Measurements from ENCODE around the gene LBX2.
"Not testable (repeated sequence)": the region's sequence is repeated elsewhere in the genome, so short reads cannot be mapped to it uniquely, and the experiment has no call there.

LBX2 gene

GRCh38 chr2:74503506-74504475, 4.4 kb upstream of the LBX2 start:
- no peak for DNase-seq (ENCODE audit: low spot score)

- DNase-seq (ENCODE audit: low spot score) = peak; percentile 83
These were observed 3.5 kb upstream of the LBX2 start for GRCh38 chr2:74502720-74503505.

- no peak for DNase-seq (ENCODE audit: low spot score)
These were observed 2.8 kb upstream of the LBX2 start for GRCh38 chr2:74502147-74502719.

GRCh38 chr2:74501335-74502071, 2.1 kb upstream of the LBX2 start:
- DNase-seq (ENCODE audit: low spot score) = no peak

- DNase-seq (ENCODE audit: low spot score) = no peak
These were observed 1.2 kb upstream of the LBX2 start for GRCh38 chr2:74500578-74500946.

GRCh38 chr2:74499940-74500577, 656 bp upstream of the LBX2 start:
- no peak for DNase-seq (ENCODE audit: low spot score)

GRCh38 chr2:74498500-74499266, 720 bp downstream of the LBX2 start:
- DNase-seq (ENCODE audit: low spot score) = peak; percentile 57

- DNase-seq (ENCODE audit: low spot score) = no peak
These were observed 1.5 kb downstream of the LBX2 start for GRCh38 chr2:74497777-74498499.

GRCh38 chr2:74496997-74497776, 2.2 kb downstream of the LBX2 start:
- no peak for DNase-seq (ENCODE audit: low spot score)

GRCh38 chr2:74495440-74495839, 4.0 kb downstream of the LBX2 start:
- DNase-seq (ENCODE audit: low spot score) = no peak

- DNase-seq (ENCODE audit: low spot score) = peak; percentile 31
These were observed 5.9 kb downstream of the LBX2 start for GRCh38 chr2:74493546-74493945.

- DNase-seq (ENCODE audit: low spot score) = no peak
These were observed 7.5 kb downstream of the LBX2 start for GRCh38 chr2:74491648-74492544.

- DNase-seq (ENCODE audit: low spot score) = no peak
These were observed 9.5 kb downstream of the LBX2 start for GRCh38 chr2:74489906-74490305.

- no peak for DNase-seq (ENCODE audit: low spot score)
These were observed 10.5 kb downstream of the LBX2 start for GRCh38 chr2:74488643-74489481.

GRCh38 chr2:74486141-74486540, 13.3 kb downstream of the LBX2 start:
- DNase-seq (ENCODE audit: low spot score) = no peak

GRCh38 chr2:74483675-74484164, 15.7 kb downstream of the LBX2 start:
- not testable (repeated sequence) for DNase-seq (ENCODE audit: low spot score)
